Measurements from ENCODE around the gene CYP3A7. TPM values are rescaled to one million over a fixed set of nuclear protein-coding genes. Genes with fewer than 3 reads are reported as not detected.

Gene CYP3A7
- total RNA-seq (2022; extraction: Qiagen RNA extraction): not detected in 5 replicates

DNA sequence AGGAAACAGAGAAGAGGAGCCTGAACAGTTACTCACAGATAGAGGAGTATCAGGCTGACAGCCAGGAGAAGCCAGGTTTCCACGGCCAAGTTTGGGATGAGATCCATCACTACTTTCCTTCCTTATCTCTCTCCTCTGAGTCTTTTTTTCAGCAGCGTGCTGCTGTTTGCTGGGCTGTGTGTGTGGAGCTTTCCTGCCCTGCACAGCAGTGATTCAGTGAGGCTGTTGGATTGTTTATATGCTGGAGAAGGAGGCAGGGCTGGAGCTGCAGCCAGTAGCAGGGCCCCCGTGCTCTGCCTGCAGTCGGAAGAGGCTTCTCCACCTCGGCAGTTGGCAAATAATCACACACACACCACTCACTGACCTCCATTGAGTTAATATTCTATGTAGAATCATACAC lies at the start of gene CYP3A7:
TSS of gene CYP3A7 (minus strand) at position 210 of the 400 bp plus-strand sequence. CDS start at position 107, 103 bp downstream.

GRCh38 chr7:99784007-99784406 lies 49.0 kb upstream of the CYP3A7 start, which contains the start of gene CYP3A4:
CYP3A4 (minus strand) TSS chr7:99784184; CDS start chr7:99784081, 103 bp downstream.

GRCh38 chr7:99679400-99680191 lies 55.4 kb downstream of the CYP3A7 start, which contains the start of gene CYP3A5:
CYP3A5 (minus strand) TSS chr7:99679996; CDS start chr7:99679896, 100 bp downstream.

Other genes starting within 250 kb of the CYP3A7 start
- gene ZNF394, start 234.9 kb downstream of the CYP3A7 start, total RNA-seq (2022; extraction: Qiagen RNA extraction): 15.7 to 18.2 TPM (median 17.3 TPM) in 5 replicates
- gene ZKSCAN5, start 230.5 kb downstream of the CYP3A7 start, total RNA-seq (2022; extraction: Qiagen RNA extraction): 8.7 to 11.6 TPM (median 9.7 TPM) in 5 replicates
- gene FAM200A, start 183.1 kb downstream of the CYP3A7 start, total RNA-seq (2022; extraction: Qiagen RNA extraction): 6.0 to 6.8 TPM (median 6.2 TPM) in 5 replicates
- gene ZNF655, start 176.6 kb downstream of the CYP3A7 start, total RNA-seq (2022; extraction: Qiagen RNA extraction): 53.6 to 57.4 TPM (median 54.1 TPM) in 5 replicates
- gene TMEM225B, start 136.9 kb downstream of the CYP3A7 start, total RNA-seq (2022; extraction: Qiagen RNA extraction): 0.89 to 1.3 TPM (median 1.1 TPM) in 5 replicates
- gene ZSCAN25, start 118.2 kb downstream of the CYP3A7 start, total RNA-seq (2022; extraction: Qiagen RNA extraction): 8.2 to 10.5 TPM (median 10.0 TPM) in 5 replicates
- gene CYP3A5, start 55.2 kb downstream of the CYP3A7 start, total RNA-seq (2022; extraction: Qiagen RNA extraction): 1.5 to 2.2 TPM (median 1.8 TPM) in 5 replicates
- 0.07 to 0.15 TPM in 2 of 5 replicates, not detected in the others for gene CYP3A4, start 49.0 kb upstream of the CYP3A7 start, total RNA-seq (2022; extraction: Qiagen RNA extraction)
- gene CYP3A43, start 92.8 kb upstream of the CYP3A7 start, total RNA-seq (2022; extraction: Qiagen RNA extraction): not detected in 5 replicates
- gene OR2AE1, start 141.8 kb upstream of the CYP3A7 start, total RNA-seq (2022; extraction: Qiagen RNA extraction): not detected in 5 replicates
- 24.9 to 30.2 TPM (median 26.4 TPM) in 5 replicates for gene TRIM4, start 184.3 kb upstream of the CYP3A7 start, total RNA-seq (2022; extraction: Qiagen RNA extraction)
- gene GJC3, start 194.4 kb upstream of the CYP3A7 start, total RNA-seq (2022; extraction: Qiagen RNA extraction): 0.16 TPM in 1 of 5 replicates, not detected in the others
- not detected in 5 replicates for gene AZGP1, start 240.8 kb upstream of the CYP3A7 start, total RNA-seq (2022; extraction: Qiagen RNA extraction)